ELR (cell line): ENCODE results near the gene GALNT4.
A peak's percentile ranks its signal among the peaks of the same experiment; 100 is the strongest.

Experiments
- DNase-seq: peaks from one replicate; pipeline ENCODE4 v3.0.0-alpha.2; 2015; ENCODE audit warnings: low read depth

GALNT4 gene

GRCh38 chr12:89524541-89525304 lies at the start of gene GALNT4:
Gene GALNT4 (minus strand): TSS chr12:89524796. CDS start chr12:89524549, 247 bp downstream.
- DNase-seq = peak; percentile 90

GRCh38 chr12:89573051-89573810 lies 48.6 kb upstream of the GALNT4 start:
- no peak for DNase-seq

- DNase-seq = peak; percentile 39
Measured at GRCh38 chr12:89571491-89572195, 47.0 kb upstream of the GALNT4 start.

GRCh38 chr12:89568484-89568883 lies 43.9 kb upstream of the GALNT4 start:
- no peak for DNase-seq

- DNase-seq = no peak
Measured at GRCh38 chr12:89567691-89568239, 43.2 kb upstream of the GALNT4 start.

- DNase-seq = no peak
Measured at GRCh38 chr12:89566615-89567014, 42.0 kb upstream of the GALNT4 start.

GRCh38 chr12:89565002-89565401 lies 40.4 kb upstream of the GALNT4 start:
- no peak for DNase-seq

GRCh38 chr12:89559753-89560152 lies 35.2 kb upstream of the GALNT4 start:
- DNase-seq = no peak

- DNase-seq = no peak
Measured at GRCh38 chr12:89556976-89557375, 32.4 kb upstream of the GALNT4 start.

- DNase-seq = peak; percentile 36
Measured at GRCh38 chr12:89552376-89552775, 27.8 kb upstream of the GALNT4 start.

- DNase-seq = no peak
Measured at GRCh38 chr12:89551747-89552146, 27.2 kb upstream of the GALNT4 start.

GRCh38 chr12:89547101-89547500 lies 22.5 kb upstream of the GALNT4 start:
- no peak for DNase-seq

GRCh38 chr12:89546151-89546550 lies 21.6 kb upstream of the GALNT4 start:
- DNase-seq = no peak

- no peak for DNase-seq
Measured at GRCh38 chr12:89544681-89545184, 20.1 kb upstream of the GALNT4 start.

GRCh38 chr12:89544022-89544421 lies 19.4 kb upstream of the GALNT4 start:
- DNase-seq = no peak

- peak; percentile 84 for DNase-seq
Measured at GRCh38 chr12:89542912-89543592, 18.5 kb upstream of the GALNT4 start.

GRCh38 chr12:89542236-89542635 lies 17.6 kb upstream of the GALNT4 start:
- no peak for DNase-seq

- no peak for DNase-seq
Measured at GRCh38 chr12:89540586-89540985, 16.0 kb upstream of the GALNT4 start.

GRCh38 chr12:89539426-89540223 lies 15.0 kb upstream of the GALNT4 start:
- no peak for DNase-seq

- DNase-seq = no peak
Measured at GRCh38 chr12:89538897-89539296, 14.3 kb upstream of the GALNT4 start.

GRCh38 chr12:89537389-89537788 lies 12.8 kb upstream of the GALNT4 start:
- DNase-seq = no peak
